Kidney (tissue), 14 donors: Measurements from ENCODE around the gene PLSCR3. TPM values are rescaled to one million over a fixed set of nuclear protein-coding genes. Genes with fewer than 3 reads are reported as not detected.

Experiments used
- DNase-seq, 5 donors: peaks; one replicate each; pipeline ENCODE4 v3.0.0-alpha.2; 2013 to 2020
- FAIRE-seq: peaks from 2 replicates; lab custom pipeline; 2012; peaks lifted over from hg19 to GRCh38; lab: Jason Lieb, UNC
- H3K27ac ChIP-seq, 2 donors: one replicate each; pipeline ENCODE4 v1.7.0; 2013; ENCODE audit warnings: low read depth in 2 of 2, low read length in 2 of 2, inconsistent platforms in 1 of 2
- H3K27me3 ChIP-seq: one replicate; pipeline ENCODE4 v1.7.1; 2013; ENCODE audit warnings: low read length, inconsistent platforms; ENCODE audit not compliant: control insufficient read depth, insufficient read depth
- H3K36me3 ChIP-seq, 3 donors: one replicate each; pipeline versions ENCODE4 v1.7.0 to v1.7.1; 2013; ENCODE audit warnings: low read length in 3 of 3, control low read depth in 1 of 3, inconsistent platforms in 1 of 3; ENCODE audit not compliant: insufficient read depth in 3 of 3, control insufficient read depth in 2 of 3
- H3K4me1 ChIP-seq, 3 donors: one replicate each; pipeline versions ENCODE4 v1.7.0 to v1.7.1; 2013; ENCODE audit warnings: low read length in 3 of 3, inconsistent platforms in 1 of 3, low read depth in 1 of 3; ENCODE audit not compliant: control insufficient read depth in 2 of 3, insufficient read depth in 2 of 3
- H3K4me3 ChIP-seq, 3 donors: one replicate each; pipeline versions ENCODE4 v1.7.0 to v1.8.1; 2013; ENCODE audit warnings: low read length in 3 of 3, control low read depth in 1 of 3, inconsistent platforms in 1 of 3
- H3K9ac ChIP-seq, 3 donors: one replicate each; pipeline versions ENCODE4 v1.7.0 to v1.7.1; 2013; ENCODE audit warnings: low read length in 3 of 3, control low read depth in 1 of 3, inconsistent platforms in 1 of 3
- H3K9me3 ChIP-seq, 3 donors: one replicate each; pipeline versions ENCODE4 v1.7.0 to v1.7.1; 2013; ENCODE audit warnings: low read length in 3 of 3, control low read depth in 1 of 3, inconsistent platforms in 1 of 3; ENCODE audit not compliant: control insufficient read depth in 2 of 3, insufficient read depth in 1 of 3
- intact Hi-C: fragments of 100-400 bp; cut with DNase I; formaldehyde crosslinking; loops from one replicate; pipeline ENCODE4 v1.11.1; 2022
- polyA plus RNA-seq: library from polyadenylated mRNA; stranded (reverse); fragments of 350-450 nt; fragmentation: Illumina TruSeq; extraction: RNeasy Lipid Tissue Mini Kit (QIAGEN cat#74804); gene quantifications from one replicate; pipeline ENCODE4 v1.2.3, GENCODE V29; 2014; ENCODE audit warnings: low read depth, low replicate concordance; ENCODE audit not compliant: insufficient read depth
- total RNA-seq: library from RNA; stranded (reverse); fragmentation: NEBNext Ultra II Directional; extraction: Animal tissue kit (Norgen Biotek cat#: 25700); gene quantifications from one replicate; pipeline ENCODE4 v1.2.1, GENCODE V29; 2021
- TF ChIP-seq, protein P1 (sequence below): IDR thresholded peaks from 3 replicates; pipeline ENCODE4 v1.5.1; 2012; ENCODE audit warnings: mild to moderate bottlenecking, moderate library complexity, borderline replicate concordance; ENCODE audit not compliant: insufficient read depth; ENCODE audit errors: extremely low read depth
- donor health status: control.
- donor health status: control.
- donor health status: control.
- donor health status: control.
- donor health status: control.
- donor health status: DM: yes; HTN: yes; CAD: no.
- donor health status: Normal renal cell carcinoma (clear cell type).

Gene PLSCR3
- total and polyA plus RNA-seq, 2 donors from 2014 or later, result 26.4 to 35.0 TPM

DNA sequence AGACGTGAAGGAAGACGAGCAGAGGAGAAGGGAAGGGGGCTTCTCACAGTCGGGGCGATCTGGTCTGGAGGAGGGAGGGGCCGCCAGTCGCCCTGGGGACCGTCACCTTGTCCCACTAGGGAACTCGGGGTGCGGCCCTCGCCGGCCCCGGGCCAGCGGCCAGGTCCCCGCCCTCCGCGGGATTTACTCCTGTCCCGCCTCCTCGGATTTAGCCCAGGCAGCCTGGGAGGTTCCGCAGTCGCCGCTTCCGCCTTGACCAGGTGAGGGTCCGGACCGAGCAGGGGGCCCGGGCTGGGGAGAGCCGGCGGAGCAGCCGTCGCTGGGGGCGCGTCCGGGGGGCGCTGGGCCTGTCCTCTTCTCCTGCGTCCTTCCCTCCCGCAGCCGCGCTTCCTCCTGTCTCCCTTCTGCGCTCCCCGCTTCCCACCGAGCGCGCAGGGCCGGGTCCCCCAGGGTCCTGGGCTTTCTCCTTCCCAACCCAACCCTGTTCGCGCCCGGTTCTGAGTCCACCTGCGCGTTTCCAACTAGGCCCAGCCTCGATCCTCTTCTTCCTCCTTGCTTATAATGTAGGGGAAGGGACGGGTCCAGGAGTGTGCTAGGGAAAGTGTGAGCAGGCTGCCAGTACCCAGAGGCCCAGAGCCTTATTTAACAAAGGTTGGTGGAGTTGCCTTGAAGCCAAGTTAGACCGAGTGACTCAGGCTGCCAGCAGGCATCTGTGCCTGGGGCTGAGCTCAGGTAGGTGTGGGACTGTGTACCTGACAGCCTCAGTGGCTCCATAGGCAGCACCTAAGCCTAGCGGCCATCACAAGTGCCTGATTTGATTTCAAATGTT is 13.3 kb downstream of the PLSCR3 start, which contains the start of gene TNK1:
TSS of gene TNK1 (plus strand) at position 235 of the 829 bp plus-strand sequence. CDS start 1,838 bp downstream, outside the sequence.
- TF ChIP-seq, protein P1, sequence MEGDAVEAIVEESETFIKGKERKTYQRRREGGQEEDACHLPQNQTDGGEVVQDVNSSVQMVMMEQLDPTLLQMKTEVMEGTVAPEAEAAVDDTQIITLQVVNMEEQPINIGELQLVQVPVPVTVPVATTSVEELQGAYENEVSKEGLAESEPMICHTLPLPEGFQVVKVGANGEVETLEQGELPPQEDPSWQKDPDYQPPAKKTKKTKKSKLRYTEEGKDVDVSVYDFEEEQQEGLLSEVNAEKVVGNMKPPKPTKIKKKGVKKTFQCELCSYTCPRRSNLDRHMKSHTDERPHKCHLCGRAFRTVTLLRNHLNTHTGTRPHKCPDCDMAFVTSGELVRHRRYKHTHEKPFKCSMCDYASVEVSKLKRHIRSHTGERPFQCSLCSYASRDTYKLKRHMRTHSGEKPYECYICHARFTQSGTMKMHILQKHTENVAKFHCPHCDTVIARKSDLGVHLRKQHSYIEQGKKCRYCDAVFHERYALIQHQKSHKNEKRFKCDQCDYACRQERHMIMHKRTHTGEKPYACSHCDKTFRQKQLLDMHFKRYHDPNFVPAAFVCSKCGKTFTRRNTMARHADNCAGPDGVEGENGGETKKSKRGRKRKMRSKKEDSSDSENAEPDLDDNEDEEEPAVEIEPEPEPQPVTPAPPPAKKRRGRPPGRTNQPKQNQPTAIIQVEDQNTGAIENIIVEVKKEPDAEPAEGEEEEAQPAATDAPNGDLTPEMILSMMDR, result no peak
- Histone ChIP-seq H3K4me1 (peaks cover 0 to 17% (median 10%) of the 10 kb centered on the region in 3 donors), H3K9me3 (no peaks in the 10 kb centered on the region), H3K27me3 (peaks cover 5% of the 10 kb centered on the region), H3K9ac (peak within 1 kb of the TSS in 2 of 3 donors; percentile 8 to 48), H3K27ac (peak within 1 kb of the TSS; percentile 7 to 49), H3K36me3 (no peaks in the 10 kb centered on the region), H3K4me3 (peak within 1 kb of the TSS; percentile 9 to 75 (median 71))
- DNase-seq, result peak; percentile 26 to 88 (median 57)
- intact Hi-C loops, result no loop called here
- FAIRE-seq, result no peak

DNA sequence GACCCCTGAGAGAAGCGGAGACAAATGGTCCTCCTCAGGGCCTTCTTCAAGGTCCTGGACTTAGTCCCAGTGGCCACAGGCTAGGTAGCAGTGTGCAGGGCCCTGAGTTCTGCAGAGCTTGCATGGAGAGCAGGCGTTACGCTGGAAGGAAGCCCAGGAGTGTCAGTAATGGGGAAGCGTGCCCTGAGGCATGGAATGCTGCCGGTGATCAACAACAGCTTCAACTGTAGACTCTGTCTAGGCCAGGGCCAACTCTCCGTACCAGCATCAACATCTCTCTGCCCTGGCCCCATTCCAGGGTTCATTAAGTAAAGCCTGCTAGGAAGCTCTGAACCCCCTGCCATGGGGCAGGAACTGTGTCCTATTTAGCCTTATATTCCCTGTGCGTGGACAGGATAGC is 14.0 kb downstream of the PLSCR3 start:
- Histone ChIP-seq H3K9me3 (no peaks in the 10 kb centered on the region), H3K36me3 (no peaks in the 10 kb centered on the region), H3K27me3 (peaks cover 5% of the 10 kb centered on the region), H3K4me1 (peaks cover 0 to 17% (median 10%) of the 10 kb centered on the region in 3 donors), H3K9ac (peak overlapping the region in 2 of 3 donors; percentile 2 to 48), H3K4me3 (peak overlapping the region in 2 of 3 donors; percentile 71 to 75), H3K27ac (peak overlapping the region in 1 of 2 donors; percentile 49)
- no peak for FAIRE-seq
- TF ChIP-seq, protein P1, result no peak
- peak in 1 of 5 donors; percentile 49 for DNase-seq
- intact Hi-C loops, result no loop called here

DNA sequence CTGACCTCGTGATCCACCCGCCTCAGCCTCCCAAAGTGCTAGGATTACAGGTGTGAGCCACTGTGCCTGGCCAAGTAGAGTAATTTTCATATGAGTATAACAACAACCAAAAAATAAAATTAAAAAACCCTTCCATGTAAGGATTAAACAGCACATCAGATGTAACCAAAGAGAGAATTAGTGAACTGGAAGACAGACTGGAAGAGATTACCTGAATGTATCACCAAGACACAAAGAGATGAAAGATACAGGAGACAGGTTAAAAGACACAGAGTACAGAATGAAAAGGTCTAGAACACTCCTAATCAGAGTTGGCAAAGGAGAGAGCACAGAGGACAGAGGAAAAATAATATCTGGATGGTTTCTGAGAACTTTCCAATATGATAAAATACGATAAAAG is 15.2 kb downstream of the PLSCR3 start:
- FAIRE-seq (no peak), DNase-seq (no peak)
- H3K36me3 ChIP-seq, result no peaks in the 10 kb centered on the region
- no peaks in the 10 kb centered on the region for H3K9me3 ChIP-seq
- H3K27me3 ChIP-seq, result peaks cover 5% of the 10 kb centered on the region
- TF ChIP-seq, protein P1, result no peak
- H3K9ac ChIP-seq, result no peak overlapping the region
- intact Hi-C loops, result no loop called here
- no peak overlapping the region for H3K4me3 ChIP-seq
- H3K4me1 ChIP-seq, result peaks cover 0 to 17% (median 10%) of the 10 kb centered on the region in 3 donors
- no peak overlapping the region for H3K27ac ChIP-seq
